ENCODE results near the gene SH3BP5. TPM values are rescaled to one million over a fixed set of nuclear protein-coding genes. Genes with fewer than 3 reads are reported as not detected.

SH3BP5 gene
- total RNA-seq, 1 donor from 2014 or later, result 60.4 TPM

DNA sequence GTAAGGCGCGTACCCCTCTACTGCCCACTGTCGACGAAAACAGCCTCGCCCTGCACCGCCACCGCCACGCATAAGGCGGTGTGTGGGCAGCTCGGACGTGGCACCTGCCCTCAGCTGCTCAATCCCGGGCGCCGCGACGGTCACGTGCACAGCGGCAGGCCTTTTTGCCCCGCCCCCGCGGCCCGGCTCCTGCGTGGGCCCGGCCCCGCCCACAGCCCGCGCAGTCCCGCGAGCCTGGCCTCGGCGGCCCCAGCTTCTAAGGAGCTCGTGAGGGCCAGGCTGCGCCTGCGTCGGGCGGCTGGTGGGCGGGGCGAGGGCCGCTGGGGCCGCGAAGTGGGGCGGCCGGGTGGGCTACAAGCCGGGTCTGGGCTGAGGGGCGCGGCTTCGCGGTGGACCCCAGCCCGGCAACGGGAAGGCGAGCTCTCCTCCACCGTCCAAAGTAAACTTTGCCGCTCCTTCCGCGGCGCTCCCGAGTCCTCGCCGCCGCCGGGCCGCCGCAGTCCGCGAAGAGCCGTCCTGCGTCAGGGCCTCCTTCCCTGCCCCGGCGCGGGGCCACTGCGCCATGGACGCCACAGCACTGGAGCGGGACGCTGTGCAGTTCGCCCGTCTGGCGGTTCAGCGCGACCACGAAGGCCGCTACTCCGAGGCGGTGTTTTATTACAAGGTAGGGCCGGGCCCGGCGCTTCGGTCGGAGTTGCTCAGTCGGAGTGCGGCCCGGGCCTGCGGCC is 126.3 kb downstream of the SH3BP5 start, which contains the start of gene CAPN7:
TSS of gene CAPN7 (plus strand) at position 313 of the 728 bp plus-strand sequence. CDS start at position 563, 250 bp downstream.
- peak; percentile 96 for DNase-seq (ENCODE audit: low spot score)

DNA sequence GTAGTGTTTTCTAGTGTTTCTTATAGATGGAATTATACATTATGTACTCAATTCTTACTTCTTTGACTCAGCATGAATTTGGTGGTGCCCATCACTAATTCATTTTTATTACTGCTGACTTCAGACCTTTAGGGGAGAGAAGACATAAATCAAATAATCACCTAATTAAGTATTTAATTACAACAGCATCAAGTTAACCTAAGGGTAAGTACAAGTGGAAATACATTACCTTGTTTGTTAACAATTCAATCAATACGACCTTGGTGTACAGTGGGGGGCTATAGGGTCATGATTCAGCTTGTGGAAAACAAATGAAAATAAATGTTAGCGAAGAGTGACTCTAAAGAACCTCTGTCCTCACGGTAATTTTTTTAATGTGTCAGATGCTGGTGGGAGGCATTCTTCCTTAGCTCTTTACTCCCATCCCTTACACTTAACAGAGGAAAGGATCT is 126.9 kb downstream of the SH3BP5 start:
- no peak for DNase-seq (ENCODE audit: low spot score)

Other genes starting within 250 kb of the SH3BP5 start
- 19.2 TPM for gene RBSN, start 233.4 kb downstream of the SH3BP5 start, total RNA-seq
- 46.1 TPM for gene CAPN7, start 126.3 kb downstream of the SH3BP5 start, total RNA-seq
- gene METTL6, start 95.0 kb upstream of the SH3BP5 start, total RNA-seq, result 13.1 TPM
- gene EAF1, start 95.0 kb upstream of the SH3BP5 start, total RNA-seq, result 21.8 TPM
- 2.9 TPM for gene COLQ, start 189.1 kb upstream of the SH3BP5 start, total RNA-seq